Karpas-422 (cell line): ENCODE measurements around the gene DNASE1L3. TPM values are rescaled to one million over a fixed set of nuclear protein-coding genes. Genes with fewer than 3 reads are reported as not detected.

Source experiments
- DNase-seq: peaks from one replicate; pipeline ENCODE4 v3.0.0-alpha.2; 2015
- H2AFZ ChIP-seq: fragments of 200-600 bp; sonication (generic); 2 replicates; pipeline ENCODE4 v1.6.1; 2014; ENCODE audit warnings: antibody characterized with exemption, low read length, mixed read lengths
- H3K27ac ChIP-seq: fragments of 200-600 bp; sonication (generic); 2 replicates; pipeline ENCODE4 v1.5.1; 2014; ENCODE audit warnings: mild to moderate bottlenecking, low read length, moderate library complexity
- H3K27me3 ChIP-seq: fragments of 200-600 bp; sonication (generic); 2 replicates; pipeline ENCODE4 v1.6.1; 2014; ENCODE audit warnings: low read length, mixed read lengths
- H3K36me3 ChIP-seq: fragments of 200-600 bp; sonication (generic); 2 replicates; pipeline ENCODE4 v1.6.1; 2014; ENCODE audit warnings: low read length, mixed read lengths; ENCODE audit not compliant: insufficient read depth
- H3K4me1 ChIP-seq: fragments of 200-600 bp; sonication (generic); 2 replicates; pipeline ENCODE4 v1.6.1; 2014; ENCODE audit warnings: mild to moderate bottlenecking, low read length, mixed read lengths
- H3K4me2 ChIP-seq: fragments of 200-600 bp; sonication (generic); 2 replicates; pipeline ENCODE4 v1.6.1; 2014; ENCODE audit warnings: low read length, low read depth, mild to moderate bottlenecking; ENCODE audit not compliant: poor library complexity, severe bottlenecking
- H3K4me3 ChIP-seq: fragments of 200-600 bp; sonication (generic); 2 replicates; pipeline ENCODE4 v1.5.1; 2014; ENCODE audit warnings: mild to moderate bottlenecking, antibody characterized with exemption, low read length, mixed read lengths
- H3K79me2 ChIP-seq: fragments of 200-600 bp; sonication (generic); 2 replicates; pipeline ENCODE4 v1.6.1; 2014; ENCODE audit warnings: mild to moderate bottlenecking, low read length, mixed read lengths
- H3K9ac ChIP-seq: fragments of 200-600 bp; sonication (generic); 2 replicates; pipeline ENCODE4 v1.6.0; 2014; ENCODE audit warnings: low read length
- H3K9me2 ChIP-seq: fragments of 200-600 bp; sonication (generic), shearing (Covaris generic); replicated peaks from 2 replicates; pipeline ENCODE4 v1.6.0; 2014; ENCODE audit warnings: mild to moderate bottlenecking, low read length, moderate library complexity; ENCODE audit not compliant: insufficient read depth
- H3K9me3 ChIP-seq: fragments of 300-700, 200-600 bp; sonication (generic); 2 replicates; pipeline ENCODE4 v1.6.1; 2014; ENCODE audit warnings: low read length, mixed read lengths
- H4K20me1 ChIP-seq: fragments of 200-600 bp; sonication (generic); 2 replicates; pipeline ENCODE4 v1.6.1; 2014; ENCODE audit warnings: mild to moderate bottlenecking, antibody characterized with exemption, low read length, low read depth; ENCODE audit not compliant: insufficient read depth
- total RNA-seq: library from RNA; depleted of rRNA; stranded (reverse); fragments of >200 nt; shearing (Covaris generic); gene quantifications from 2 replicates; pipeline ENCODE4 v1.2.3, GENCODE V29; 2014; ENCODE audit warnings: low replicate concordance; rRNA removed

The DNASE1L3 gene, protein sequence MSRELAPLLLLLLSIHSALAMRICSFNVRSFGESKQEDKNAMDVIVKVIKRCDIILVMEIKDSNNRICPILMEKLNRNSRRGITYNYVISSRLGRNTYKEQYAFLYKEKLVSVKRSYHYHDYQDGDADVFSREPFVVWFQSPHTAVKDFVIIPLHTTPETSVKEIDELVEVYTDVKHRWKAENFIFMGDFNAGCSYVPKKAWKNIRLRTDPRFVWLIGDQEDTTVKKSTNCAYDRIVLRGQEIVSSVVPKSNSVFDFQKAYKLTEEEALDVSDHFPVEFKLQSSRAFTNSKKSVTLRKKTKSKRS
- total RNA-seq = not detected in 2 replicates

- Histone ChIP-seq H3K27me3 (0 out of 2 replicates have a peak, but pooled peaks cover 3% of the 10 kb centered on the region), H4K20me1 (no peaks in the 10 kb centered on the region), H3K27ac (no peak within 1 kb of the TSS), H3K9me3 (no peaks in the 10 kb centered on the region), H2AFZ (0 out of 2 replicates have a peak within 1 kb of the TSS, but pooled peaks have one; percentile 18), H3K9me2 (no peaks in the 10 kb centered on the region), H3K4me2 (no peak within 1 kb of the TSS), H3K9ac (no peak within 1 kb of the TSS), H3K4me1 (peaks cover 2% of the 10 kb centered on the region; the same call in 1 of the 2 replicates), H3K79me2 (no peaks in the 10 kb centered on the region), H3K4me3 (no peak within 1 kb of the TSS), H3K36me3 (no peaks in the 10 kb centered on the region)
- DNase-seq = no peak
These were observed at the start of gene DNASE1L3 for GRCh38 chr3:58210761-58211460. Gene DNASE1L3, minus strand, starts transcription at chr3:58210972. Its CDS starts 66 bp downstream, at chr3:58210906.

DNA sequence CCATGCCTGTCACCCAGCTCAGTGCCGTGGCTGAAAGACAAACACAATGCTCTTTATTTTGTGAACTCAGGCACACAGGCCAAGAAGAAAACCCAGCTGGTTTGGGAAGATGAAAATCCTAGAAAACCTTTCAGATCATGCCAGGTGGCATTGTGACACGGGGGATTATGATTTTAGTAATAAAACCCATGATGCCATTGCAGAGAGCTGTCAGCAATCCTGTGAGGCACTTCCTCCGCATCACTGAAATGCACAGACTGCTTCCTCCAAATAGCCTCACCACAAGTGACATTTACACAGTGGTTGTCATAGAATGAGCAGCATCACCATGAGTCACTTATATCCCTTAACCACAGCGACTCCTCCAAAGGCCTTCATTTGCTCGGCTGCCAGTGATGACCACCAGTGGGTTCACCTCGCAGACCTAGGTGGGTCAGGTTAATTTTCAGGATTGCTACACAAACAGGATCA is 49.5 kb upstream of the DNASE1L3 start:
- Histone ChIP-seq H3K9ac (no peak overlapping the region), H3K4me3 (no peak overlapping the region), H3K79me2 (no peaks in the 10 kb centered on the region), H3K27ac (no peak overlapping the region), H3K9me3 (no peaks in the 10 kb centered on the region), H3K36me3 (no peaks in the 10 kb centered on the region; the same call in 1 of the 2 replicates), H3K9me2 (no peaks in the 10 kb centered on the region), H4K20me1 (no peaks in the 10 kb centered on the region), H2AFZ (no peak overlapping the region), H3K27me3 (no peaks in the 10 kb centered on the region), H3K4me1 (no peaks in the 10 kb centered on the region), H3K4me2 (no peak overlapping the region)
- no peak for DNase-seq

DNA sequence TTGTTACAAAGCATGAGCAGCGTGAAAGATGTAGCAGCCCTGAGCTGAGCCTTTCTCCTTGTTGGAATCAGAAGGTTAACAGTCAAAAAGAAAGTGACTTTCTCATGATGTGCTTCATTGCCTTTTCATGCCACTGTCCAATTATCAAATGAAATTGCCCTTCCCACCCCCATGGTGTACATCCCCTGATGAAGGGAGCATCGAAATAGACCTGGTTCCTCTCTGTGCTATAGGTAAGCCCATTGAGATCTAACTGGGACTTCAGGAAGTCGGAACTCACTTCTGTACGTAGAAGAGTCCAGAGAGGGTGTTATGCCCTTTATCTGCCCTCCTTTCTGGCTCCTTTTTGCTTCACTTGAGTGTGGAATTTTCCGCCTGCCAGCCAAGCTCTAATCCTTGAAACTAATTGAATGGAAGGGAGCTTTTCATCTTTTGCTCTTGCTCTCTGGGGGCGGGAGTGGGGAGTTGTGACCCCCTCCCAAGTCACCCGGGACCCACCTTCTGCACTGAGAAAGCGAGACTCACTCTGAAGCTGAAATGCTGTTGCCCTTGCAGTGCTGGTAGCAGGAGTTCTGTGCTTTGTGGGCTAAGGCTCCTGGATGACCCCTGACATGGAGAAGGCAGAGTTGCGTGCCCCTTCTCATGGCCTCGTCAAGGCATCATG is 47.8 kb upstream of the DNASE1L3 start:
- Histone ChIP-seq H4K20me1 (no peaks in the 10 kb centered on the region), H3K4me2 (no peak overlapping the region), H2AFZ (no peak overlapping the region), H3K4me3 (no peak overlapping the region), H3K27me3 (no peaks in the 10 kb centered on the region), H3K36me3 (no peaks in the 10 kb centered on the region; the same call in 1 of the 2 replicates), H3K4me1 (no peaks in the 10 kb centered on the region), H3K9me3 (no peaks in the 10 kb centered on the region), H3K9me2 (no peaks in the 10 kb centered on the region), H3K79me2 (peaks cover 3% of the 10 kb centered on the region; the same call in 1 of the 2 replicates), H3K9ac (no peak overlapping the region), H3K27ac (no peak overlapping the region)
- no peak for DNase-seq

GRCh38 chr3:58256511-58256910 is 45.7 kb upstream of the DNASE1L3 start:
- Histone ChIP-seq H3K27me3 (no peaks in the 10 kb centered on the region), H3K4me2 (no peak overlapping the region)

GRCh38 chr3:58256061-58256460 is 45.3 kb upstream of the DNASE1L3 start:
- no peak overlapping the region for H3K4me3 ChIP-seq
- no peak overlapping the region for H2AFZ ChIP-seq
- H4K20me1 ChIP-seq = no peaks in the 10 kb centered on the region
- DNase-seq = no peak
- H3K4me1 ChIP-seq = no peaks in the 10 kb centered on the region
- H3K9ac ChIP-seq = no peak overlapping the region
- no peak overlapping the region for H3K27ac ChIP-seq
- H3K4me2 ChIP-seq = no peak overlapping the region
- no peaks in the 10 kb centered on the region; the same call in 1 of the 2 replicates for H3K36me3 ChIP-seq
- peaks cover 3% of the 10 kb centered on the region; the same call in 1 of the 2 replicates for H3K79me2 ChIP-seq
- H3K9me2 ChIP-seq = no peaks in the 10 kb centered on the region
- no peaks in the 10 kb centered on the region for H3K27me3 ChIP-seq
- no peaks in the 10 kb centered on the region for H3K9me3 ChIP-seq

More at GRCh38 chr3:58256511-58256910, 45.7 kb upstream of the DNASE1L3 start:
- H3K79me2 ChIP-seq = peaks cover 3% of the 10 kb centered on the region; the same call in 1 of the 2 replicates
- H3K4me1 ChIP-seq = no peaks in the 10 kb centered on the region
- H2AFZ ChIP-seq = no peak overlapping the region
- H3K36me3 ChIP-seq = no peaks in the 10 kb centered on the region; the same call in 1 of the 2 replicates
- no peaks in the 10 kb centered on the region for H3K9me2 ChIP-seq
- no peak for DNase-seq
- no peak overlapping the region for H3K27ac ChIP-seq
- no peaks in the 10 kb centered on the region for H4K20me1 ChIP-seq
- no peak overlapping the region for H3K9ac ChIP-seq
- H3K4me3 ChIP-seq = no peak overlapping the region
- no peaks in the 10 kb centered on the region for H3K9me3 ChIP-seq

GRCh38 chr3:58254144-58254543 is 43.4 kb upstream of the DNASE1L3 start:
- Histone ChIP-seq H3K9me3 (no peaks in the 10 kb centered on the region), H3K36me3 (no peaks in the 10 kb centered on the region; the same call in 1 of the 2 replicates), H3K4me3 (no peak overlapping the region), H3K4me1 (no peaks in the 10 kb centered on the region), H3K27me3 (no peaks in the 10 kb centered on the region), H3K27ac (no peak overlapping the region), H3K9ac (no peak overlapping the region), H4K20me1 (no peaks in the 10 kb centered on the region; the same call in 1 of the 2 replicates), H3K9me2 (no peaks in the 10 kb centered on the region), H3K4me2 (no peak overlapping the region), H3K79me2 (peaks cover 3% of the 10 kb centered on the region; the same call in 1 of the 2 replicates), H2AFZ (no peak overlapping the region)
- no peak for DNase-seq

DNA sequence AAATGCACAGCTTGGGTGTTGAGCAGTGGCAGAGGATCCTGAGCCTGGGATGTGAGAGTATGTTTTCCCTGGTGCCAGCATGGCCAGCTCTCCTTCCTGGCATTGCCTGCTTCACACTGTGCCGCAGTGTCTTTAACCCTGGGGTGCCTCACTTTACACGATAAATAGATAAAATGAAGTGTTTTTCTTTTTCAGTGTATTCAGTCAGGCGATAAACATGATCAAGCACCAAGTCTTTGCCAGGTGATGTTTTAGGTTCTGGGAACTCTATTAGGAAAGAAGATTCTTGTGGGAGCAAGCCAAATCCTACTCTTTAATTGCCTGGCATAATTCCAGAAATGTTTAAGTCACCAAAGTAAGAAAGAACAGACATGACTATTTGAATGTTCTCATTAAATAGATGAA is 40.9 kb upstream of the DNASE1L3 start:
- peaks cover 8% of the 10 kb centered on the region for H3K4me1 ChIP-seq
- H3K27me3 ChIP-seq = no peaks in the 10 kb centered on the region
- no peak overlapping the region for H2AFZ ChIP-seq
- no peaks in the 10 kb centered on the region for H3K9me3 ChIP-seq
- H3K36me3 ChIP-seq = no peaks in the 10 kb centered on the region
- H3K79me2 ChIP-seq = peaks cover 20% of the 10 kb centered on the region
- DNase-seq = no peak
- no peak overlapping the region for H3K27ac ChIP-seq
- H3K9me2 ChIP-seq = no peaks in the 10 kb centered on the region
- H4K20me1 ChIP-seq = no peaks in the 10 kb centered on the region; the same call in 1 of the 2 replicates
- H3K4me3 ChIP-seq = no peak overlapping the region
- H3K4me2 ChIP-seq = no peak overlapping the region
- H3K9ac ChIP-seq = no peak overlapping the region
